Measurements from ENCODE around the gene HRCT1.

The HRCT1 gene

DNA sequence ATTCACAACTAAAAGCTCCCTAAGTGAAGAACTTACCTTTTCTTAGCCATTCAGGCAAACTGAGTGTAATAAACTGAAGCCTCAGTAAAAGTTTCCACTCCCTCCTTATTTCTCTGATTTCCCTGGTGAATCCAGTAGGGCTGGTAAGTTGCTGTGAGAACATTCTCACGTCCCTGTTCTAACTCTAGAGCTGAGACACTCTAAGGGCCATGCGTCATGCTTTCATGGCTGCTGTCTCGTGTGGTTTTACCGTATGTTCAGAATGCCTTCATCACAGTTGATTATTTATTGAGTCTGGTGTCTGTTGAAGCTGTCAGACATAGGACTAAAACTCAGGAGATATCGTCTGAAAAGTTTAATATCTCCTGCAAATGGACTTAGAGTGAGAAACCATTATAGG, 50.6 kb downstream of the HRCT1 start:
- in situ Hi-C loops (cut with HindIII; ENCODE audit: low sequenced_read_pairs) = no loop called here
- H3K4me3 ChIP-seq (ENCODE audit: low read depth, low read length) = no peak overlapping the region
- TF ChIP-seq, protein P1, sequence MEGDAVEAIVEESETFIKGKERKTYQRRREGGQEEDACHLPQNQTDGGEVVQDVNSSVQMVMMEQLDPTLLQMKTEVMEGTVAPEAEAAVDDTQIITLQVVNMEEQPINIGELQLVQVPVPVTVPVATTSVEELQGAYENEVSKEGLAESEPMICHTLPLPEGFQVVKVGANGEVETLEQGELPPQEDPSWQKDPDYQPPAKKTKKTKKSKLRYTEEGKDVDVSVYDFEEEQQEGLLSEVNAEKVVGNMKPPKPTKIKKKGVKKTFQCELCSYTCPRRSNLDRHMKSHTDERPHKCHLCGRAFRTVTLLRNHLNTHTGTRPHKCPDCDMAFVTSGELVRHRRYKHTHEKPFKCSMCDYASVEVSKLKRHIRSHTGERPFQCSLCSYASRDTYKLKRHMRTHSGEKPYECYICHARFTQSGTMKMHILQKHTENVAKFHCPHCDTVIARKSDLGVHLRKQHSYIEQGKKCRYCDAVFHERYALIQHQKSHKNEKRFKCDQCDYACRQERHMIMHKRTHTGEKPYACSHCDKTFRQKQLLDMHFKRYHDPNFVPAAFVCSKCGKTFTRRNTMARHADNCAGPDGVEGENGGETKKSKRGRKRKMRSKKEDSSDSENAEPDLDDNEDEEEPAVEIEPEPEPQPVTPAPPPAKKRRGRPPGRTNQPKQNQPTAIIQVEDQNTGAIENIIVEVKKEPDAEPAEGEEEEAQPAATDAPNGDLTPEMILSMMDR (IDR thresholded peaks at IDR 0.05; ENCODE audit: low read depth, low read length, missing control alignments) = no peak
- DNase-seq (ENCODE audit: low read depth) = no peak

Data from astrocyte of the cerebellum (primary cell).